ENCODE data around the gene TADA3. TPM values are rescaled to one million over a fixed set of nuclear protein-coding genes. Genes with fewer than 3 reads are reported as not detected.
A peak's percentile ranks its signal among the peaks of the same experiment; 100 is the strongest.

Gene TADA3
- total RNA-seq, 1 donor from 2014 or later: 54.5 TPM

- Histone ChIP-seq H3K27me3 (ENCODE audit: insufficient read depth, low read length) (no peaks in the 10 kb centered on the region), H3K4me2 (ENCODE audit: low read length) (peak within 1 kb of the TSS; percentile 97), H4K20me1 (ENCODE audit: insufficient read depth, low read length) (peaks cover 11% of the 10 kb centered on the region), H3K9me3 (ENCODE audit: insufficient read depth, low read depth, low read length) (no peaks in the 10 kb centered on the region), H2AFZ (ENCODE audit: low read depth, low read length) (peak within 1 kb of the TSS; percentile 86), H3K27ac (ENCODE audit: low read depth, low read length) (no peak within 1 kb of the TSS), H3K36me3 (ENCODE audit: insufficient read depth, low read length) (no peaks in the 10 kb centered on the region), H3K4me1 (ENCODE audit: insufficient read depth, low read length) (peaks cover 7% of the 10 kb centered on the region), H3K9ac (ENCODE audit: low read length) (peak within 1 kb of the TSS; percentile 75), H3K4me3 (ENCODE audit: insufficient read depth, low read depth, low read length) (peak within 1 kb of the TSS; percentile 58), H3K79me2 (ENCODE audit: insufficient read depth, low read length) (peaks cover 6% of the 10 kb centered on the region)
- Mint-ChIP-seq H3K4me1 (ENCODE audit: low read depth, unreplicated experiment) (peaks cover 6% of the 10 kb centered on the region), H3K27me3 (ENCODE audit: low read depth, unreplicated experiment) (peaks cover 14% of the 10 kb centered on the region), H3K4me3 (ENCODE audit: unreplicated experiment) (peak within 1 kb of the TSS; percentile 82), H3K36me3 (ENCODE audit: low read depth, unreplicated experiment) (peaks cover 11% of the 10 kb centered on the region), H3K27ac (ENCODE audit: unreplicated experiment) (no peak within 1 kb of the TSS), H3K9me3 (ENCODE audit: unreplicated experiment) (no peaks in the 10 kb centered on the region)
- no peak for TF ChIP-seq CTCF (IDR thresholded peaks at IDR 0.05; ENCODE audit: insufficient read depth, low read depth, low read length)
- TF ChIP-seq EZH2 (IDR thresholded peaks at IDR 0.05; ENCODE audit: insufficient read depth, low read length): no peak
- FAIRE-seq: no peak
- peak; percentile 50 for DNase-seq (ENCODE audit: low read depth)
These were observed 22.6 kb downstream of the TADA3 start, which contains the start of gene CAMK1 for GRCh38 chr3:9769426-9770275. Gene CAMK1, minus strand, starts transcription at chr3:9769947. Its CDS starts 2,198 bp downstream, at chr3:9767749.

GRCh38 chr3:9769012-9769411 is 23.3 kb downstream of the TADA3 start:
- Mint-ChIP-seq H3K9me3 (ENCODE audit: unreplicated experiment) (no peaks in the 10 kb centered on the region), H3K36me3 (ENCODE audit: low read depth, unreplicated experiment) (peaks cover 11% of the 10 kb centered on the region), H3K4me3 (ENCODE audit: unreplicated experiment) (peak overlapping the region; percentile 82), H3K27me3 (ENCODE audit: low read depth, unreplicated experiment) (peaks cover 14% of the 10 kb centered on the region), H3K27ac (ENCODE audit: unreplicated experiment) (no peak overlapping the region), H3K4me1 (ENCODE audit: low read depth, unreplicated experiment) (peaks cover 6% of the 10 kb centered on the region)
- H3K79me2 ChIP-seq (ENCODE audit: insufficient read depth, low read length): peaks cover 6% of the 10 kb centered on the region
- H3K9me3 ChIP-seq (ENCODE audit: insufficient read depth, low read depth, low read length): no peaks in the 10 kb centered on the region
- no peaks in the 10 kb centered on the region for H3K27me3 ChIP-seq (ENCODE audit: insufficient read depth, low read length)
- H3K36me3 ChIP-seq (ENCODE audit: insufficient read depth, low read length): no peaks in the 10 kb centered on the region
- H3K27ac ChIP-seq (ENCODE audit: low read depth, low read length): no peak overlapping the region
- DNase-seq (ENCODE audit: low read depth) (no peak), FAIRE-seq (no peak)
- TF ChIP-seq EZH2 (IDR thresholded peaks at IDR 0.05; ENCODE audit: insufficient read depth, low read length) (no peak), CTCF (IDR thresholded peaks at IDR 0.05; ENCODE audit: insufficient read depth, low read depth, low read length) (no peak)
- H3K4me3 ChIP-seq (ENCODE audit: insufficient read depth, low read depth, low read length): peak overlapping the region; percentile 58
- peak overlapping the region; percentile 97 for H3K4me2 ChIP-seq (ENCODE audit: low read length)
- H4K20me1 ChIP-seq (ENCODE audit: insufficient read depth, low read length): peaks cover 11% of the 10 kb centered on the region
- peak overlapping the region; percentile 86 for H2AFZ ChIP-seq (ENCODE audit: low read depth, low read length)
- H3K9ac ChIP-seq (ENCODE audit: low read length): peak overlapping the region; percentile 75
- peaks cover 7% of the 10 kb centered on the region for H3K4me1 ChIP-seq (ENCODE audit: insufficient read depth, low read length)
